ENCODE measurements around the gene DAP. TPM values are rescaled to one million over a fixed set of nuclear protein-coding genes. Genes with fewer than 3 reads are reported as not detected.

DAP gene
- total and polyA plus RNA-seq, 2 experiments from 2014 or later = 35.7 to 37.6 TPM

- no peak for TF ChIP-seq ZNF462 (CRISPR knock-in tag; IDR thresholded peaks at IDR 0.05)
- no peak for TF ChIP-seq STAT1 (IDR thresholded peaks at IDR 0.05; ENCODE audit: unreplicated experiment)
- no peak for TF ChIP-seq EZH2 (IDR thresholded peaks at IDR 0.05; ENCODE audit: low read depth, unreplicated experiment)
- no peak for TF ChIP-seq ZNF331 (CRISPR knock-in tag; IDR thresholded peaks at IDR 0.05; ENCODE audit: low read depth)
- no peak for TF ChIP-seq REST (IDR thresholded peaks at IDR 0.05; ENCODE audit: unreplicated experiment)
Measured at GRCh38 chr5:10695759-10696543, 65.1 kb downstream of the DAP start (continued).
